MM.1S (cell line): ENCODE measurements around the gene DOCK11.

Source experiments
- DNase-seq: peaks from one replicate; pipeline ENCODE4 v3.0.0-alpha.2; 2015
- H2AFZ ChIP-seq: fragments of 300-600 bp; sonication (generic); 2 replicates; pipeline ENCODE4 v1.6.0; 2016; ENCODE audit warnings: antibody characterized with exemption, low read length
- H3F3A ChIP-seq: fragments of 300-600 bp; sonication (generic); 2 replicates; pipeline ENCODE4 v1.6.1; 2016; ENCODE audit warnings: mild to moderate bottlenecking, antibody characterized with exemption, low read length, moderate library complexity, mixed read lengths; ENCODE audit not compliant: insufficient read depth
- H3K27ac ChIP-seq: fragments of 300-600 bp; sonication (generic); 2 replicates; pipeline ENCODE4 v1.5.1; 2016; ENCODE audit warnings: mild to moderate bottlenecking, low read length
- H3K27me3 ChIP-seq: fragments of 300-600 bp; sonication (generic); replicated peaks from 2 replicates; pipeline ENCODE4 v1.6.0; 2016; ENCODE audit warnings: low read length; ENCODE audit not compliant: insufficient read depth
- H3K36me3 ChIP-seq: fragments of 300-600 bp; sonication (generic); replicated peaks from 2 replicates; pipeline ENCODE4 v1.6.1; 2016; ENCODE audit warnings: mild to moderate bottlenecking, low read length, mixed read lengths; ENCODE audit not compliant: insufficient read depth
- H3K4me1 ChIP-seq: fragments of 300-600 bp; sonication (generic); 2 replicates; pipeline ENCODE4 v1.6.1; 2016; ENCODE audit warnings: low read length, mixed read lengths
- H3K4me2 ChIP-seq: fragments of 300-600 bp; sonication (generic); 2 replicates; pipeline ENCODE4 v1.6.0; 2016; ENCODE audit warnings: low read depth, low read length
- H3K4me3 ChIP-seq: fragments of 300-600 bp; sonication (generic); 2 replicates; pipeline ENCODE4 v1.5.1; 2016; ENCODE audit warnings: low read length, mixed read lengths
- H3K79me2 ChIP-seq: fragments of 300-600 bp; sonication (generic); 2 replicates; pipeline ENCODE4 v1.6.1; 2016; ENCODE audit warnings: mixed run types, low read length, mixed read lengths
- H3K9ac ChIP-seq: fragments of 300-600 bp; sonication (generic); 2 replicates; pipeline ENCODE4 v1.6.1; 2016; ENCODE audit warnings: low read length, mixed read lengths
- H3K9me2 ChIP-seq: fragments of 300-600 bp; sonication (generic); replicated peaks from 2 replicates; pipeline ENCODE4 v1.6.1; 2016; ENCODE audit warnings: mild to moderate bottlenecking, low read length, mixed read lengths; ENCODE audit not compliant: insufficient read depth
- H3K9me3 ChIP-seq: fragments of 300-600 bp; sonication (generic); replicated peaks from 2 replicates; pipeline ENCODE4 v1.6.1; 2016; ENCODE audit warnings: mild to moderate bottlenecking, low read length, mixed read lengths; ENCODE audit not compliant: insufficient read depth
- H4K20me1 ChIP-seq: fragments of 300-600 bp; sonication (generic); 2 replicates; pipeline ENCODE4 v1.6.1; 2016; ENCODE audit warnings: mild to moderate bottlenecking, low read length, moderate library complexity, mixed read lengths; ENCODE audit not compliant: insufficient read depth
- EZH2 ChIP-seq: fragments of 300-600 bp; sonication (generic); optimal IDR thresholded peaks from 2 replicates; pipeline ENCODE3; 2017; ENCODE audit warnings: low read depth, mild to moderate bottlenecking, antibody characterized with exemption, low read length, mixed read lengths
- EZH2phosphoT487 ChIP-seq: fragments of 300-600 bp; sonication (generic); IDR thresholded peaks from 2 replicates; pipeline ENCODE4 v1.6.1; 2018; ENCODE audit warnings: antibody characterized with exemption, low read length
- TF ChIP-seq, protein P1 (sequence below): fragments of 300-600 bp; sonication (generic); IDR thresholded peaks from 2 replicates; pipeline ENCODE4 v1.5.1; 2016; ENCODE audit warnings: antibody characterized with exemption, low read length, mixed read lengths

DOCK11 gene

DNA sequence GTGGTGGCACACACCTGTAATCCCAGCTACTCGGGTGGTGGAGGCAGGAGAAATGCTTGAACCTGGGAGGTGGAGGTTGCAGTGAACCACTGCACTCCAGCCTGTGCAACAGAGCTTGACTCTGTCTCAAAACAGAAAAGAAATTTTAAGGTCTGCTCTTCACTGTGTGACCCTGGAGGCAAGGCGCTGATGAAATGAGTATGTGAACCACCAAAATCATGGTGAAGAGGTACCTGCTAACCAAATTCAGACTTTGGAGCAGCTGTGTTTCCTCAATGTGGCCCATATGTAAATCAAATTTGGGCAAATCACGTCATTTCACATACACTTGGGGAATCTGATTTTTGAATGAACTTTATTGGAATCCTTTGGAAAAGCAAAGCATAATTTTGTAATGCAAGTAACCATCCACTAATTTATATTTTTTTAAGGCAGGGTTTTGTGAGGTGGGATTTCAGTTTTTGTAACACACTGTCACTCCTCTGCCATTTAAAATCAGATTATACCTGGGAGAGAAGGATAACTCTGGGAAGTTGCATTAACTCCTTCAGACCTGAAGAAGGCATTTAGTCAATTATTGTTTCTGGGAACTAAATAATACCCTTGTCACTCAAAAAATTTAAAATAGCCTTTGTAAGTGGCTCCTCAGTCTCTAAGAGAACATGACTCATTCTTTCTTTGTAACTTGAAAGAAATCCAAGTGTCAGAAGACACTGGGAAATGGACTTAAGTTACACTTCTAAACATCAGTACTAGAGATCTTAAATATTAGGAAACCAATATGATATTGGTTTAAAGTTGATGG lies 24.0 kb downstream of the DOCK11 start:
- H3F3A ChIP-seq, result no peaks in the 10 kb centered on the region
- no peaks in the 10 kb centered on the region for H3K36me3 ChIP-seq
- no peaks in the 10 kb centered on the region for H3K27me3 ChIP-seq
- TF ChIP-seq, protein P1, sequence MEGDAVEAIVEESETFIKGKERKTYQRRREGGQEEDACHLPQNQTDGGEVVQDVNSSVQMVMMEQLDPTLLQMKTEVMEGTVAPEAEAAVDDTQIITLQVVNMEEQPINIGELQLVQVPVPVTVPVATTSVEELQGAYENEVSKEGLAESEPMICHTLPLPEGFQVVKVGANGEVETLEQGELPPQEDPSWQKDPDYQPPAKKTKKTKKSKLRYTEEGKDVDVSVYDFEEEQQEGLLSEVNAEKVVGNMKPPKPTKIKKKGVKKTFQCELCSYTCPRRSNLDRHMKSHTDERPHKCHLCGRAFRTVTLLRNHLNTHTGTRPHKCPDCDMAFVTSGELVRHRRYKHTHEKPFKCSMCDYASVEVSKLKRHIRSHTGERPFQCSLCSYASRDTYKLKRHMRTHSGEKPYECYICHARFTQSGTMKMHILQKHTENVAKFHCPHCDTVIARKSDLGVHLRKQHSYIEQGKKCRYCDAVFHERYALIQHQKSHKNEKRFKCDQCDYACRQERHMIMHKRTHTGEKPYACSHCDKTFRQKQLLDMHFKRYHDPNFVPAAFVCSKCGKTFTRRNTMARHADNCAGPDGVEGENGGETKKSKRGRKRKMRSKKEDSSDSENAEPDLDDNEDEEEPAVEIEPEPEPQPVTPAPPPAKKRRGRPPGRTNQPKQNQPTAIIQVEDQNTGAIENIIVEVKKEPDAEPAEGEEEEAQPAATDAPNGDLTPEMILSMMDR, result no peak
- TF ChIP-seq EZH2 (no peak), EZH2phosphoT487 (no peak)
- H2AFZ ChIP-seq, result no peak overlapping the region
- H3K4me2 ChIP-seq, result no peak overlapping the region
- no peak overlapping the region for H3K4me3 ChIP-seq
- H3K27ac ChIP-seq, result no peak overlapping the region
- H3K9me3 ChIP-seq, result no peaks in the 10 kb centered on the region
- no peaks in the 10 kb centered on the region for H3K79me2 ChIP-seq
- no peaks in the 10 kb centered on the region for H3K9me2 ChIP-seq
- H3K9ac ChIP-seq, result no peak overlapping the region
- no peak for DNase-seq
- no peaks in the 10 kb centered on the region for H4K20me1 ChIP-seq
- H3K4me1 ChIP-seq, result no peaks in the 10 kb centered on the region

- Histone ChIP-seq H3K27me3 (no peaks in the 10 kb centered on the region), H3K4me1 (no peaks in the 10 kb centered on the region), H3K9me2 (no peaks in the 10 kb centered on the region), H3F3A (no peaks in the 10 kb centered on the region), H3K27ac (no peak overlapping the region), H3K9me3 (no peaks in the 10 kb centered on the region), H3K79me2 (no peaks in the 10 kb centered on the region), H4K20me1 (no peaks in the 10 kb centered on the region), H3K36me3 (no peaks in the 10 kb centered on the region), H3K4me2 (no peak overlapping the region), H3K4me3 (no peak overlapping the region), H3K9ac (no peak overlapping the region), H2AFZ (no peak overlapping the region)
- DNase-seq, result no peak
- TF ChIP-seq EZH2phosphoT487 (no peak), EZH2 (no peak)
- TF ChIP-seq, protein P1, result no peak
These were observed 24.9 kb downstream of the DOCK11 start for GRCh38 chrX:118520216-118521206.

- Histone ChIP-seq H2AFZ (no peak overlapping the region), H3K27me3 (no peaks in the 10 kb centered on the region), H3K9me2 (no peaks in the 10 kb centered on the region), H3K4me2 (no peak overlapping the region), H3K4me1 (no peaks in the 10 kb centered on the region), H4K20me1 (no peaks in the 10 kb centered on the region), H3K4me3 (no peak overlapping the region), H3K36me3 (no peaks in the 10 kb centered on the region), H3K27ac (no peak overlapping the region), H3K9ac (no peak overlapping the region), H3F3A (no peaks in the 10 kb centered on the region), H3K79me2 (no peaks in the 10 kb centered on the region), H3K9me3 (no peaks in the 10 kb centered on the region)
- no peak for TF ChIP-seq EZH2
- no peak for TF ChIP-seq EZH2phosphoT487
- TF ChIP-seq, protein P1, result no peak
- no peak for DNase-seq
These were observed 25.8 kb downstream of the DOCK11 start for GRCh38 chrX:118521435-118521834.
